HEK293 (cell line): Measurements from ENCODE around the gene CHL1.

Source experiments
- CTCF ChIA-PET: fragments of 350-600 bp; formaldehyde crosslinking; extraction: SDS; loops from one replicate; lab custom pipeline; 2021; ENCODE audit warnings: antibody characterized with exemption; lab: Yijun Ruan, JAX
- POLR2A ChIA-PET: fragments of 300-600 bp; formaldehyde crosslinking; extraction: SDS; loops from one replicate; lab custom pipeline; 2020; ENCODE audit warnings: antibody characterized with exemption, inconsistent platforms; lab: Yijun Ruan, JAX
- H3K27ac ChIP-seq: fragments of 200-500 bp; sonication (Bioruptor generic); 2 replicates; pipeline ENCODE4 v1.5.1; 2014; ENCODE audit warnings: low read depth, low read length, control low read depth, inconsistent platforms; ENCODE audit errors: extremely low read depth
- H3K36me3 ChIP-seq, 2 experiments: fragments of 200-500 bp in 1 of 2; sonication (Bioruptor generic) in 1 of 2; 1 replicate in 1 of 2; 2 replicates in 1 of 2; pipeline ENCODE4 v1.5.1; 2014 to 2017; ENCODE audit warnings: inconsistent platforms in 2 of 2, low read length in 2 of 2; ENCODE audit not compliant: control insufficient read depth in 2 of 2, insufficient read depth in 1 of 2
- H3K4me1 ChIP-seq: fragments of 200-500 bp; sonication (Bioruptor generic); 2 replicates; pipeline ENCODE4 v1.5.1; 2014; ENCODE audit warnings: mild to moderate bottlenecking, low read length, inconsistent platforms; ENCODE audit not compliant: control insufficient read depth, insufficient read depth
- H3K4me3 ChIP-seq: 2 replicates; pipeline ENCODE4 v1.5.1; 2011; ENCODE audit warnings: low read depth, mild to moderate bottlenecking, control low read depth, low read length, moderate library complexity
- H3K9me3 ChIP-seq: fragments of 200-500 bp; sonication (Bioruptor generic); 2 replicates; pipeline ENCODE4 v1.5.1; 2014; ENCODE audit warnings: low read depth, low read length, inconsistent platforms; ENCODE audit not compliant: control insufficient read depth, insufficient read depth
- GFI1B ChIP-seq: fragments of 450-650 bp; formaldehyde crosslinking; IDR thresholded peaks from 2 replicates; pipeline ENCODE4 v1.5.1; 2016; ENCODE audit warnings: missing biosample characterization, missing genetic modification characterization
- GLI2 ChIP-seq: fragments of 450-650 bp; formaldehyde crosslinking; IDR thresholded peaks from 2 replicates; pipeline ENCODE4; 2017; ENCODE audit warnings: missing biosample characterization, missing genetic modification characterization, low read depth, borderline replicate concordance
- ZFP37 ChIP-seq: fragments of 450-650 bp; formaldehyde crosslinking; IDR thresholded peaks from 2 replicates; pipeline ENCODE4 v1.5.1; 2016; ENCODE audit warnings: missing biosample characterization, missing genetic modification characterization
- ZNF114 ChIP-seq: fragments of 450-650 bp; formaldehyde crosslinking; IDR thresholded peaks from 2 replicates; pipeline ENCODE4 v1.5.0; 2017; ENCODE audit warnings: missing biosample characterization, missing genetic modification characterization
- ZNF132 ChIP-seq: fragments of 450-650 bp; formaldehyde crosslinking; IDR thresholded peaks from 2 replicates; pipeline ENCODE4 v1.5.1; 2017; ENCODE audit warnings: missing biosample characterization, missing genetic modification characterization, borderline replicate concordance
- ZNF211 ChIP-seq: fragments of 450-650 bp; formaldehyde crosslinking; IDR thresholded peaks from 2 replicates; pipeline ENCODE4 v1.5.1; 2016; ENCODE audit warnings: low read depth, missing biosample characterization, missing genetic modification characterization
- ZNF341 ChIP-seq: fragments of 450-650 bp; formaldehyde crosslinking; IDR thresholded peaks from 2 replicates; pipeline ENCODE4; 2016; ENCODE audit warnings: low read depth, missing biosample characterization, missing genetic modification characterization
- ZNF350 ChIP-seq: fragments of 450-650 bp; formaldehyde crosslinking; IDR thresholded peaks from 2 replicates; pipeline ENCODE4 v1.5.0; 2017; ENCODE audit warnings: missing biosample characterization, mild to moderate bottlenecking, missing genetic modification characterization
- ZNF501 ChIP-seq: fragments of 450-650 bp; formaldehyde crosslinking; IDR thresholded peaks from 2 replicates; pipeline ENCODE4 v1.5.1; 2016; ENCODE audit warnings: missing biosample characterization, missing genetic modification characterization
- ZNF555 ChIP-seq: fragments of 450-650 bp; formaldehyde crosslinking; conservative IDR thresholded peaks from 2 replicates; pipeline ENCODE4 v1.5.1; 2017; ENCODE audit warnings: missing biosample characterization, mild to moderate bottlenecking, missing genetic modification characterization, inconsistent platforms
- ZNF558 ChIP-seq: fragments of 450-650 bp; formaldehyde crosslinking; IDR thresholded peaks from 2 replicates; pipeline ENCODE4 v1.5.1; 2016; ENCODE audit warnings: missing biosample characterization, missing genetic modification characterization
- ZNF596 ChIP-seq: fragments of 450-650 bp; IDR thresholded peaks from 2 replicates; pipeline ENCODE4 v1.5.0; 2018; ENCODE audit warnings: missing biosample characterization, mild to moderate bottlenecking, missing genetic modification characterization, moderate library complexity
- ZNF664 ChIP-seq: fragments of 450-650 bp; formaldehyde crosslinking; IDR thresholded peaks from 2 replicates; pipeline ENCODE4 v1.5.1; 2016; ENCODE audit warnings: missing biosample characterization, missing genetic modification characterization
- ZNF747 ChIP-seq: fragments of 450-650 bp; formaldehyde crosslinking; IDR thresholded peaks from 2 replicates; pipeline ENCODE4 v1.5.1; 2016; ENCODE audit warnings: missing biosample characterization, missing genetic modification characterization
- ZNF76 ChIP-seq: fragments of 450-650 bp; formaldehyde crosslinking; IDR thresholded peaks from 2 replicates; pipeline ENCODE4; 2016; ENCODE audit warnings: low read depth, missing biosample characterization, missing genetic modification characterization, borderline replicate concordance
- TF ChIP-seq, protein P1 (sequence below): fragments of 450-650 bp; formaldehyde crosslinking; IDR thresholded peaks from 2 replicates; pipeline ENCODE4 v1.5.0; 2017; ENCODE audit warnings: missing biosample characterization, missing genetic modification characterization, borderline replicate concordance
- TF ChIP-seq, protein P2 (sequence below): fragments of 450-650 bp; formaldehyde crosslinking; IDR thresholded peaks from 2 replicates; pipeline ENCODE4 v1.5.1; 2016; ENCODE audit warnings: missing biosample characterization, missing genetic modification characterization, borderline replicate concordance
- TF ChIP-seq, protein P3 (sequence below): fragments of 450-650 bp; IDR thresholded peaks from 2 replicates; pipeline ENCODE4 v1.5.1; 2018; ENCODE audit warnings: missing biosample characterization, mild to moderate bottlenecking, missing genetic modification characterization
- TF ChIP-seq, protein P4 (sequence below): fragments of 450-650 bp; formaldehyde crosslinking; IDR thresholded peaks from 2 replicates; pipeline ENCODE4 v1.5.1; 2016; ENCODE audit warnings: missing biosample characterization, missing genetic modification characterization
- TF ChIP-seq, protein P5 (sequence below): fragments of 450-650 bp; formaldehyde crosslinking; IDR thresholded peaks from 2 replicates; pipeline ENCODE4 v1.5.1; 2016; ENCODE audit warnings: missing biosample characterization, missing genetic modification characterization

Gene CHL1

DNA sequence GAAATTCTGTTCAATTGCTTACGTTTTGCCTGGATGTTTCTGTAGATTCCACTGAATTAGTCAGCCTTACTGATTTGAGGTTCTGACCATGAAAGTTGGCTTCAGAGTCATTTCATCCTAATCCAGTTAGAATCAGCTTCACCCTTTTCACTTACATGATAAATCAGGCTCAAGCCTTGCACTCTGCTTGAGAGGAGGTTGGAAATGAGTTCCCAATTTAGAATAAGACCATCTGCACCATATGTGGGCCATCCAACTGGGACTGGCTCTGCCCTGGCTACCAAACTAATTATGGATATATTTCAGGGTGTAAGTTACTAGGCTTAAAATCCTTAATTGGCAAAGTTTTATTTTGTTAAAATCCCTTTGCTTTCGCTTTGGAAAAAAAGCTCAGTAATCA is 255.7 kb downstream of the CHL1 start:
- POLR2A ChIA-PET = no interaction called here
- no peak overlapping the region for H3K27ac ChIP-seq
- no peaks in the 10 kb centered on the region for H3K9me3 ChIP-seq
- TF ChIP-seq, protein P1, sequence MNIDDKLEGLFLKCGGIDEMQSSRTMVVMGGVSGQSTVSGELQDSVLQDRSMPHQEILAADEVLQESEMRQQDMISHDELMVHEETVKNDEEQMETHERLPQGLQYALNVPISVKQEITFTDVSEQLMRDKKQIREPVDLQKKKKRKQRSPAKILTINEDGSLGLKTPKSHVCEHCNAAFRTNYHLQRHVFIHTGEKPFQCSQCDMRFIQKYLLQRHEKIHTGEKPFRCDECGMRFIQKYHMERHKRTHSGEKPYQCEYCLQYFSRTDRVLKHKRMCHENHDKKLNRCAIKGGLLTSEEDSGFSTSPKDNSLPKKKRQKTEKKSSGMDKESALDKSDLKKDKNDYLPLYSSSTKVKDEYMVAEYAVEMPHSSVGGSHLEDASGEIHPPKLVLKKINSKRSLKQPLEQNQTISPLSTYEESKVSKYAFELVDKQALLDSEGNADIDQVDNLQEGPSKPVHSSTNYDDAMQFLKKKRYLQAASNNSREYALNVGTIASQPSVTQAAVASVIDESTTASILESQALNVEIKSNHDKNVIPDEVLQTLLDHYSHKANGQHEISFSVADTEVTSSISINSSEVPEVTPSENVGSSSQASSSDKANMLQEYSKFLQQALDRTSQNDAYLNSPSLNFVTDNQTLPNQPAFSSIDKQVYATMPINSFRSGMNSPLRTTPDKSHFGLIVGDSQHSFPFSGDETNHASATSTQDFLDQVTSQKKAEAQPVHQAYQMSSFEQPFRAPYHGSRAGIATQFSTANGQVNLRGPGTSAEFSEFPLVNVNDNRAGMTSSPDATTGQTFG (tag by site-specific recombination) = no peak
- TF ChIP-seq ZNF596 (tag by site-specific recombination) = no peak
- TF ChIP-seq, all 188 proteins: peak for 0
- Histone ChIP-seq H3K4me1 (no peaks in the 10 kb centered on the region), H3K4me3 (no peak overlapping the region), H3K36me3 (no peaks in the 10 kb centered on the region)
- CTCF ChIA-PET = no interaction called here

DNA sequence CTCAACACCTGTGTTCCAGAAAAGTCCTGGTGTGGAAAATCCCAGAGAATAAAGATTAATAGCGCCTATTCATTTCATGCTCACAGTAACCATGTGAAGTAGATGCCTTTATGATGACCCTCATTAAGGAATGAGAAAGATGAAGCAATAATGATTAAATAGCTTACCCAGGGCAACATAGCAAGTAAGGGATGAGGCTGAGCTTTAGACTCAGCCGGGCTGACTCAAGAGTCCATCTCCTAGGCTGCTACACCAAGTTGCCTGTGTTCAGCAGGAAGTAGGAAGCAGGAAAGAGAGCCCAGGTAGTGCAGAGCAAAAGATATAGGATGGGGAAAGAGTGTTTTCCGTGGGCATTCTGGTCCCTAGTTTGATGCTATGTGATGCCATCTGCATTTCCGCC is 256.5 kb downstream of the CHL1 start:
- Histone ChIP-seq H3K4me3 (no peak overlapping the region), H3K9me3 (no peaks in the 10 kb centered on the region), H3K36me3 (no peaks in the 10 kb centered on the region), H3K27ac (no peak overlapping the region), H3K4me1 (no peaks in the 10 kb centered on the region)
- ChIA-PET POLR2A (no interaction called here), CTCF (no interaction called here)
- TF ChIP-seq, protein P2, sequence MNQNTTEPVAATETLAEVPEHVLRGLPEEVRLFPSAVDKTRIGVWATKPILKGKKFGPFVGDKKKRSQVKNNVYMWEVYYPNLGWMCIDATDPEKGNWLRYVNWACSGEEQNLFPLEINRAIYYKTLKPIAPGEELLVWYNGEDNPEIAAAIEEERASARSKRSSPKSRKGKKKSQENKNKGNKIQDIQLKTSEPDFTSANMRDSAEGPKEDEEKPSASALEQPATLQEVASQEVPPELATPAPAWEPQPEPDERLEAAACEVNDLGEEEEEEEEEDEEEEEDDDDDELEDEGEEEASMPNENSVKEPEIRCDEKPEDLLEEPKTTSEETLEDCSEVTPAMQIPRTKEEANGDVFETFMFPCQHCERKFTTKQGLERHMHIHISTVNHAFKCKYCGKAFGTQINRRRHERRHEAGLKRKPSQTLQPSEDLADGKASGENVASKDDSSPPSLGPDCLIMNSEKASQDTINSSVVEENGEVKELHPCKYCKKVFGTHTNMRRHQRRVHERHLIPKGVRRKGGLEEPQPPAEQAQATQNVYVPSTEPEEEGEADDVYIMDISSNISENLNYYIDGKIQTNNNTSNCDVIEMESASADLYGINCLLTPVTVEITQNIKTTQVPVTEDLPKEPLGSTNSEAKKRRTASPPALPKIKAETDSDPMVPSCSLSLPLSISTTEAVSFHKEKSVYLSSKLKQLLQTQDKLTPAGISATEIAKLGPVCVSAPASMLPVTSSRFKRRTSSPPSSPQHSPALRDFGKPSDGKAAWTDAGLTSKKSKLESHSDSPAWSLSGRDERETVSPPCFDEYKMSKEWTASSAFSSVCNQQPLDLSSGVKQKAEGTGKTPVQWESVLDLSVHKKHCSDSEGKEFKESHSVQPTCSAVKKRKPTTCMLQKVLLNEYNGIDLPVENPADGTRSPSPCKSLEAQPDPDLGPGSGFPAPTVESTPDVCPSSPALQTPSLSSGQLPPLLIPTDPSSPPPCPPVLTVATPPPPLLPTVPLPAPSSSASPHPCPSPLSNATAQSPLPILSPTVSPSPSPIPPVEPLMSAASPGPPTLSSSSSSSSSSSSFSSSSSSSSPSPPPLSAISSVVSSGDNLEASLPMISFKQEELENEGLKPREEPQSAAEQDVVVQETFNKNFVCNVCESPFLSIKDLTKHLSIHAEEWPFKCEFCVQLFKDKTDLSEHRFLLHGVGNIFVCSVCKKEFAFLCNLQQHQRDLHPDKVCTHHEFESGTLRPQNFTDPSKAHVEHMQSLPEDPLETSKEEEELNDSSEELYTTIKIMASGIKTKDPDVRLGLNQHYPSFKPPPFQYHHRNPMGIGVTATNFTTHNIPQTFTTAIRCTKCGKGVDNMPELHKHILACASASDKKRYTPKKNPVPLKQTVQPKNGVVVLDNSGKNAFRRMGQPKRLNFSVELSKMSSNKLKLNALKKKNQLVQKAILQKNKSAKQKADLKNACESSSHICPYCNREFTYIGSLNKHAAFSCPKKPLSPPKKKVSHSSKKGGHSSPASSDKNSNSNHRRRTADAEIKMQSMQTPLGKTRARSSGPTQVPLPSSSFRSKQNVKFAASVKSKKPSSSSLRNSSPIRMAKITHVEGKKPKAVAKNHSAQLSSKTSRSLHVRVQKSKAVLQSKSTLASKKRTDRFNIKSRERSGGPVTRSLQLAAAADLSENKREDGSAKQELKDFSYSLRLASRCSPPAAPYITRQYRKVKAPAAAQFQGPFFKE = no peak
- TF ChIP-seq, protein P3, sequence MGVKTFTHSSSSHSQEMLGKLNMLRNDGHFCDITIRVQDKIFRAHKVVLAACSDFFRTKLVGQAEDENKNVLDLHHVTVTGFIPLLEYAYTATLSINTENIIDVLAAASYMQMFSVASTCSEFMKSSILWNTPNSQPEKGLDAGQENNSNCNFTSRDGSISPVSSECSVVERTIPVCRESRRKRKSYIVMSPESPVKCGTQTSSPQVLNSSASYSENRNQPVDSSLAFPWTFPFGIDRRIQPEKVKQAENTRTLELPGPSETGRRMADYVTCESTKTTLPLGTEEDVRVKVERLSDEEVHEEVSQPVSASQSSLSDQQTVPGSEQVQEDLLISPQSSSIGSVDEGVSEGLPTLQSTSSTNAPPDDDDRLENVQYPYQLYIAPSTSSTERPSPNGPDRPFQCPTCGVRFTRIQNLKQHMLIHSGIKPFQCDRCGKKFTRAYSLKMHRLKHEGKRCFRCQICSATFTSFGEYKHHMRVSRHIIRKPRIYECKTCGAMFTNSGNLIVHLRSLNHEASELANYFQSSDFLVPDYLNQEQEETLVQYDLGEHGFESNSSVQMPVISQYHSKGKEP (tag by site-specific recombination) = no peak
- no peak for TF ChIP-seq ZNF114 (tag by site-specific recombination)
- TF ChIP-seq ZNF341 (tag by site-specific recombination) = no peak
- TF ChIP-seq ZNF132 (tag by site-specific recombination) = no peak
- TF ChIP-seq ZNF350 (tag by site-specific recombination) = no peak
- no peak for TF ChIP-seq ZNF76 (tag by site-specific recombination)
- TF ChIP-seq ZFP37 = no peak
- TF ChIP-seq ZNF558 (tag by site-specific recombination) = no peak
- TF ChIP-seq, protein P4, sequence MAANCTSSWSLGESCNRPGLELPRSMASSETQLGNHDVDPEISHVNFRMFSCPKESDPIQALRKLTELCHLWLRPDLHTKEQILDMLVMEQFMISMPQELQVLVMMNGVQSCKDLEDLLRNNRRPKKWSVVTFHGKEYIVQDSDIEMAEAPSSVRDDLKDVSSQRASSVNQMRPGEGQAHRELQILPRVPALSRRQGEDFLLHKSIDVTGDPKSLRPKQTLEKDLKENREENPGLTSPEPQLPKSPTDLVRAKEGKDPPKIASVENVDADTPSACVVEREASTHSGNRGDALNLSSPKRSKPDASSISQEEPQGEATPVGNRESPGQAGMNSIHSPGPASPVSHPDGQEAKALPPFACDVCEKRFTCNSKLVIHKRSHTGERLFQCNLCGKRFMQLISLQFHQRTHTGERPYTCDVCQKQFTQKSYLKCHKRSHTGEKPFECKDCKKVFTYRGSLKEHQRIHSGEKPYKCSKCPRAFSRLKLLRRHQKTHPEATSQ = no peak
- no peak for TF ChIP-seq ZNF747 (tag by site-specific recombination)
- no peak for TF ChIP-seq ZNF501
- no peak for TF ChIP-seq ZNF555
- TF ChIP-seq ZNF211 = no peak
- TF ChIP-seq GFI1B (tag by site-specific recombination) = no peak
- TF ChIP-seq GLI2 (tag by site-specific recombination) = no peak
- no peak for TF ChIP-seq ZNF664 (tag by site-specific recombination)
- TF ChIP-seq, protein P5, sequence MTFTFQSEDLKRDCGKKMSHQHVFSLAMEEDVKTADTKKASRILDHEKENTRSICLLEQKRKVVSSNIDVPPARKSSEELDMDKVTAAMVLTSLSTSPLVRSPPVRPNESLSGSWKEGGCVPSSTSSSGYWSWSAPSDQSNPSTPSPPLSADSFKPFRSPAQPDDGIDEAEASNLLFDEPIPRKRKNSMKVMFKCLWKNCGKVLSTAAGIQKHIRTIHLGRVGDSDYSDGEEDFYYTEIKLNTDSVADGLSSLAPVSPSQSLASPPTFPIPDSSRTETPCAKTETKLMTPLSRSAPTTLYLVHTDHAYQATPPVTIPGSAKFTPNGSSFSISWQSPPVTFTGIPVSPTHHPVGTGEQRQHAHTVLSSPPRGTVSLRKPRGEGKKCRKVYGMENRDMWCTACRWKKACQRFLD (tag by site-specific recombination) = no peak
- TF ChIP-seq, all 188 proteins: peak for 0
